ENCODE results near the gene SPECC1L. TPM values are rescaled to one million over a fixed set of nuclear protein-coding genes. Genes with fewer than 3 reads are reported as not detected.
A peak's percentile ranks its signal among the peaks of the same experiment; 100 is the strongest.

SPECC1L gene
- total RNA-seq, 5 donors from 2014 or later (not counting 1 experiment from before 2014, with no cell fraction given) = 45.3 to 64.0 (median 54.5) TPM

DNA sequence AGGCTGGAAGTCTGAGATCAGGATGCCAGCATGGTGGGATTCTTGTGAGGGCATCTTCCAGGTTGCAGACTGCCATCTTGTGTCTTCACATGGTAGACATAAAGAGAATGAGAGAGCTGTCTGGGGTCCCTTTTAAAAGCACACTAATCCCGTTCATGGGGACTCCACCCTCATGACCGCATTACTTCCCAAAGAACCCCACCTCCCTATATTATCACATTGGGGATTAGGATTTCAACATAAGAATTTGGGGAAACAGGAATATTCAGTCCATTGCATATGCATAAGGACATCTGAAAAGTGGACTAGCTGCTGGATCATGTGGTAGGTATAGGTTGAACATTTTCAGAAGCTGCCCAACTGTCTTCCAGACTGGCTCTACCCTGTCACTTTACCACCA, 123.6 kb downstream of the SPECC1L start:
- H3K27me3 ChIP-seq (replicated peaks in 1 of 2; ENCODE audit: control insufficient read depth in 2 of 2, extremely low read depth in 1 of 2, insufficient read depth in 2 of 2, low read length in 1 of 2) = no peaks in the 10 kb centered on the region
- peaks cover 0 to 20% of the 10 kb centered on the region in 2 experiments for H3K4me1 ChIP-seq (ENCODE audit: control insufficient read depth in 1 of 2, extremely low read depth in 1 of 2, insufficient read depth in 2 of 2, low read length in 2 of 2)
- H3K27ac ChIP-seq (ENCODE audit: low read length) = no peak overlapping the region
- no peaks in the 10 kb centered on the region for H3K9me3 ChIP-seq
- peaks cover 0 to 25% of the 10 kb centered on the region in 2 donors for H3K36me3 ChIP-seq (ENCODE audit: control insufficient read depth in 2 of 2, extremely low read depth in 1 of 2, insufficient read depth in 1 of 2, low read length in 1 of 2)
- Mint-ChIP-seq H3K27me3 (no peaks in the 10 kb centered on the region), H3K4me3 (no peak overlapping the region), H3K27ac (no peak overlapping the region), H3K36me3 (peaks cover 22% of the 10 kb centered on the region), H3K4me1 (peaks cover 18 to 30% (median 24%) of the 10 kb centered on the region in 3 donors), H3K9me3 (no peaks in the 10 kb centered on the region)
- no peak for DNase-seq
- ATAC-seq (replicated peaks in 1 of 4) = no peak
- no CpG with 5 or more reads among the region's 2 CpGs for WGBS (ENCODE audit: insufficient coverage)
- H3K4me3 ChIP-seq (ENCODE audit: control insufficient read depth in 1 of 2, extremely low read depth in 1 of 2, low read length in 1 of 2) = no peak overlapping the region
- POLR2A ChIA-PET = no interaction called here
- CTCF ChIA-PET = interaction anchor here in 1 of 2 donors (0.6 kb wide), 1 partner anchor 140 kb away, joined by 3 read pairs; no protein-coding TSS in a partner anchor

DNA sequence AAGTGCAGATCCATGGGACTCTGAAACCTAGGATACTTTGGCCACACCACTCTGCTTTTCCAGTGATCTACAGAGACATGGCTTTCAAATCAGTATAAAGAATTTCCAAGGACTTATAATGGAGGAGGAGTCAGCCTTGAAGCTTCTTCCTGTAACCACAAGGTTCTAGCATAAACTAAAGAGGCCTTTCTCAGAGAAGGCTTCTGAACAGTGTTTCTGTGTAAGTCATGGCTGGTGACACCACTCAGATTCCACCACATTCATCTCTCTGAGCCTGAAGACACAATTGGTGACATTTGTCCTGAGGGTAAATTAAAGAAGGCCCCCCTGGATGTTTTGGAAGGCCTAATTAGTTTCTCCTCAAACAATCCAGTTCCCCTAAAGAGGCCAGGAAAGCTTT, 127.8 kb downstream of the SPECC1L start:
- Histone ChIP-seq H3K27me3 (replicated peaks in 1 of 2; ENCODE audit: control insufficient read depth in 2 of 2, extremely low read depth in 1 of 2, insufficient read depth in 2 of 2, low read length in 1 of 2) (no peaks in the 10 kb centered on the region), H3K4me1 (ENCODE audit: control insufficient read depth in 1 of 2, extremely low read depth in 1 of 2, insufficient read depth in 2 of 2, low read length in 2 of 2) (peaks cover 0 to 8% of the 10 kb centered on the region in 2 experiments), H3K9me3 (no peaks in the 10 kb centered on the region), H3K4me3 (ENCODE audit: control insufficient read depth in 1 of 2, extremely low read depth in 1 of 2, low read length in 1 of 2) (no peak overlapping the region), H3K27ac (ENCODE audit: low read length) (no peak overlapping the region), H3K36me3 (ENCODE audit: control insufficient read depth in 2 of 2, extremely low read depth in 1 of 2, insufficient read depth in 1 of 2, low read length in 1 of 2) (peaks cover 0 to 32% of the 10 kb centered on the region in 2 donors)
- no peaks in the 10 kb centered on the region for H3K27me3 Mint-ChIP-seq
- no peak overlapping the region for H3K4me3 Mint-ChIP-seq
- peaks cover 43% of the 10 kb centered on the region for H3K36me3 Mint-ChIP-seq
- ChIA-PET CTCF (interaction anchor here in 1 of 2 donors (0.6 kb wide), 1 partner anchor 15 kb away, joined by 3 read pairs; no protein-coding TSS in a partner anchor), POLR2A (interaction anchor here in 1 of 2 donors (0.5 kb wide), 1 partner anchor 14 kb away, joined by 6 read pairs; no protein-coding TSS in a partner anchor)
- no peak for ATAC-seq (replicated peaks in 1 of 4)
- no peaks in the 10 kb centered on the region for H3K9me3 Mint-ChIP-seq
- H3K27ac Mint-ChIP-seq = peak overlapping the region in 1 of 2 donors; percentile 44
- no peak for DNase-seq
- peaks cover 20 to 27% (median 25%) of the 10 kb centered on the region in 3 donors for H3K4me1 Mint-ChIP-seq

DNA sequence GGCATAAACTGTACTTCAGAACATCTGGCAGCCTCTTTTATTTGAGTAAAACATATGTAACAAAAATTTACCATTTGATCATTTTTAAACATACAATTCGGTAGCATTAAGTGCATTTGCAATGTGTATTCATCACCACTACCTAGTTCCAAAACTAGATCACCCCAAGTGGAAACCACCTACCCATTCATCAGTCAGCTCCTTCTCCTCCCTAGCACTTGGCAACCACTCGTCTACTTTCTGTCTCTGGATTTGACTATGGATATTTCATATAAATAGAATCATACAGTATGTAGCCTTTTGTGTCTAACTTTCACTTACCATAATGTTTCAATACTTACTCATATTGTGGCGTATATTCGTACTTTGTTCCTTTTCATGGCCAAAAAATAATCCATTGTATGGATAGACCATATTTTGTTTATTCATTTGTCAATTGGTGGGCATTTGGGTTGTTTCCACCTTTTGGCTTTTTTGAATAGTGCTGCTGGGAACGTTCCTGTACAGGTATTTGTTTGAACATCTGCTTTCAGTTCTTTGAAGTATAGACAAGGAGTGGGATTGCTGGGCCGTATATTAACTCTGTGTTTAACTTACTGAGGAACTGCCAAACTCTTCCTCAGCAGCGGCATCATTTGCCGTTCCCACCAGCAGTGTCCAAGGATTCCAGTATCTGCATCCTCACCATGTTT, 129.5 kb downstream of the SPECC1L start:
- no peak overlapping the region for H3K4me3 Mint-ChIP-seq
- DNase-seq (no peak), ATAC-seq (replicated peaks in 1 of 4) (no peak)
- ChIA-PET POLR2A (no interaction called here), CTCF (no interaction called here)
- no peaks in the 10 kb centered on the region for H3K9me3 Mint-ChIP-seq
- no peaks in the 10 kb centered on the region for H3K27me3 Mint-ChIP-seq
- Histone ChIP-seq H3K27ac (ENCODE audit: low read length) (no peak overlapping the region), H3K4me3 (ENCODE audit: control insufficient read depth in 1 of 2, extremely low read depth in 1 of 2, low read length in 1 of 2) (no peak overlapping the region), H3K9me3 (no peaks in the 10 kb centered on the region), H3K27me3 (replicated peaks in 1 of 2; ENCODE audit: control insufficient read depth in 2 of 2, extremely low read depth in 1 of 2, insufficient read depth in 2 of 2, low read length in 1 of 2) (no peaks in the 10 kb centered on the region), H3K36me3 (ENCODE audit: control insufficient read depth in 2 of 2, extremely low read depth in 1 of 2, insufficient read depth in 1 of 2, low read length in 1 of 2) (peaks cover 8 to 36% of the 10 kb centered on the region in 2 donors), H3K4me1 (ENCODE audit: control insufficient read depth in 1 of 2, extremely low read depth in 1 of 2, insufficient read depth in 2 of 2, low read length in 2 of 2) (peaks cover 0 to 8% of the 10 kb centered on the region in 2 experiments)
- peak overlapping the region; percentile 25 to 41 for H3K27ac Mint-ChIP-seq
- WGBS (ENCODE audit: insufficient coverage) = 60% methylated on average over 4 of the region's 8 CpGs
- H3K36me3 Mint-ChIP-seq = peaks cover 53% of the 10 kb centered on the region
- peaks cover 20 to 27% (median 25%) of the 10 kb centered on the region in 3 donors for H3K4me1 Mint-ChIP-seq

DNA sequence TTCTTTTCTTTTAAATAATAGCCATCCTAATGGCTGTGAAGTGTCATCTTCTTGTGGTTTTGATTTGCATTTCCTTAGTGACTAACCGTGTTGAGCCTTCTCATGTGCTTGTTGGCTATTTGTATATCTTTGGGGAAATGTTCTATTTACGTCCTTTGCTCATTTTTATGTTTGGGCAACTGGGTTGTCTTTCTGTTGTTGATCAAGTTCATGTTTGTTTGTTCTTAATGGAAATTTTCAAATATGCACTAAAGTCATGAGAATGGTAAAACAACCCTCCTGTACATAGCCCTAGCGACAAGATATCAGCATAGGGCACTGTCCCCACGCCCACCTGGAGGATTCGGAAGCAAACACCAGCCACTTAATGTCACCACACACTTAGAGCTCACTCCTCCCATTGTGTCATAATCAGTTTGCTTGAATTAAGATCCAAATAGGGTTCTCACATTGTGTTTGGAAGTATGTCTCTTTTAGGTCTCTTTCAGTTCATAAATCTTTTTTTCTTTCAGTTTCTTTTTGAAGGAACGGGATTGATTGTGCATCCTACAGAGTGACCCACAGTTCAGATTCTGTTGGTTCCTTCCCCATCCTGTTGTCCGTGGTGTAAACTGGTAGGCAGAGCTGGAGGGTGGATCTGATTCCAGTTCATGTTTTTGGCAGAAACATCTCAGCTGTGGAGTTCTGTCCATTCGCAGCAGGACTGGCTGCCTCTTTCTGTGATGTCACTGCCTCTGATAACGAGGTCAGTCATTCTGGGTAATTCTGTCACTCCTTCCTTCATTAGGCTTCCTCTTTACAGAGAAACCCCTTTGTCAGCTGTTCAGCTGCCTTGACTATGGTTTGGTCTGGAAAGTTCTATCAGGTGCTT, 130.3 kb downstream of the SPECC1L start:
- H3K36me3 Mint-ChIP-seq = peaks cover 47% of the 10 kb centered on the region
- H3K4me3 ChIP-seq (ENCODE audit: control insufficient read depth in 1 of 2, extremely low read depth in 1 of 2, low read length in 1 of 2) = no peak overlapping the region
- H3K4me1 Mint-ChIP-seq = peaks cover 24 to 30% (median 27%) of the 10 kb centered on the region in 3 donors

DNA sequence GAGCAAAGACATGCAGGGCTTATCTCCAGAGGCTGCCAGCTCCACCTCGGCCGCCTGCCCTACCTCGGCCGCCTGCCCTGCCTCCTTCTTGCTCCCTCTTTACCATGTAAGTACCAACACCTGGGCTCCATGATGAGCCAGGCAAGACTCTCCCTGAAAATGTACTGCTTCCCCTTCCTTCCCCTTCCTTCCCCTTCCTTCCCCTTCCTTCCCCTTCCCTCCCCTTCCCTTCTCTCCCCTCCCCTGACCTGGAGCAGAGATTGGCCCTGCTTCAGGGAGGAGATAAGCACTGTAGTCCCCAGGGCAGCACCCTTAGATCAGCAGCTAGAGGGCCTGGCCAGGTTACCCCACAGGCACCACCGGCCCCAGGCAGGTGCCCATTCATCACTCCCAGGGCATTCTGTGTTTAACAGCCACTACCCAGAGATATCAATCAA, 131.3 kb downstream of the SPECC1L start:
- POLR2A ChIA-PET = no interaction called here

More for the DNA sequence above, 130.3 kb downstream of the SPECC1L start:
- Histone ChIP-seq H3K4me1 (ENCODE audit: control insufficient read depth in 1 of 2, extremely low read depth in 1 of 2, insufficient read depth in 2 of 2, low read length in 2 of 2) (peaks cover 4 to 8% of the 10 kb centered on the region in 2 experiments), H3K9me3 (no peaks in the 10 kb centered on the region), H3K36me3 (ENCODE audit: control insufficient read depth in 2 of 2, extremely low read depth in 1 of 2, insufficient read depth in 1 of 2, low read length in 1 of 2) (peaks cover 8 to 28% of the 10 kb centered on the region in 2 donors), H3K27me3 (replicated peaks in 1 of 2; ENCODE audit: control insufficient read depth in 2 of 2, extremely low read depth in 1 of 2, insufficient read depth in 2 of 2, low read length in 1 of 2) (no peaks in the 10 kb centered on the region), H3K27ac (ENCODE audit: low read length) (no peak overlapping the region)
- ATAC-seq (replicated peaks in 1 of 4) (no peak), DNase-seq (no peak)
- Mint-ChIP-seq H3K27me3 (no peaks in the 10 kb centered on the region), H3K9me3 (no peaks in the 10 kb centered on the region), H3K4me3 (peak overlapping the region; percentile 40 to 67 (median 57)), H3K27ac (peak overlapping the region; percentile 17 to 34)
- CTCF ChIA-PET = no interaction called here
- WGBS (ENCODE audit: insufficient coverage) = 59% methylated on average over 3 of the region's 9 CpGs
- POLR2A ChIA-PET = no interaction called here

DNA sequence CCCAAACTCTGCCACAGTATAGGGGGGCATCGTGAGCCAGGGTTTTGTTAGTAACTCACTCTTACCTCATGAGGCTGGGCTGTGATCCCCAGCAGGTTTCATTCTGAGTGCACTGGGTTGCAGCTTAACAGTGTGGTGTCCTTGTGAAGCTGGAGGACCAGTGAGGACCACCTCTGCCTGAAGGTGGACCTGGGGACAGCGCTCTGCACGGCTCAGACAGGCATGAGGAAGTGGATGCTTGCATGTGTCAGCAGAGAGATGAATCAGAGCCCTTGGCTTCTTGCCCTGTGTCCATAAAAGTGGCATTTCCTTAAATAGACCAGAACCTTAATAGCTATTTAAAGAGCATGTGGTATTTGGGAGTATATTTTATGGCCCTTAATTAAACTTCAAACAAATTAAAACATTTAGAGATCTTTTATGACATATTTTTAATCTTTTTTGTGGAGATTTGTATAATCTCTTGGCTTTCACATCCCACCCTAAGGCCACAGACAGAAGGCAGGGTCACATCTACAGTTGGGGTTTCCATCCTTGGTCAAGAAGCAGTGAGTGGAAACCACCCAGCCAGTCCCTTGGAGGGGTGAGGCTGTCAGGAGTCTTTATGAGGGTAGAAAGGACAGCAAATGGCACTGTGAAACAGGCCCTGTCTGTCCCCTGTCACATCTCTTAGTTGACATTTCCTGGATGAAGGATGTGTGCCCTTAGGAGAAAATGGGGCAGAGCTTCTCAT, 132.0 kb downstream of the SPECC1L start:
- peaks cover 38% of the 10 kb centered on the region for H3K36me3 Mint-ChIP-seq
- DNase-seq = no peak
- Histone ChIP-seq H3K36me3 (ENCODE audit: control insufficient read depth in 2 of 2, extremely low read depth in 1 of 2, insufficient read depth in 1 of 2, low read length in 1 of 2) (peaks cover 8 to 18% of the 10 kb centered on the region in 2 donors), H3K4me3 (ENCODE audit: control insufficient read depth in 1 of 2, extremely low read depth in 1 of 2, low read length in 1 of 2) (no peak overlapping the region), H3K4me1 (ENCODE audit: control insufficient read depth in 1 of 2, extremely low read depth in 1 of 2, insufficient read depth in 2 of 2, low read length in 2 of 2) (peaks cover 18 to 20% of the 10 kb centered on the region in 2 experiments), H3K27ac (ENCODE audit: low read length) (no peak overlapping the region), H3K9me3 (no peaks in the 10 kb centered on the region), H3K27me3 (replicated peaks in 1 of 2; ENCODE audit: control insufficient read depth in 2 of 2, extremely low read depth in 1 of 2, insufficient read depth in 2 of 2, low read length in 1 of 2) (no peaks in the 10 kb centered on the region)
- WGBS (ENCODE audit: insufficient coverage) = 80% methylated on average over 1 of the region's 3 CpGs
- peaks cover 40 to 47% (median 41%) of the 10 kb centered on the region in 3 donors for H3K4me1 Mint-ChIP-seq
- no peaks in the 10 kb centered on the region for H3K9me3 Mint-ChIP-seq
- CTCF ChIA-PET = no interaction called here
- H3K27ac Mint-ChIP-seq = peak overlapping the region in 1 of 2 donors; percentile 48
- H3K4me3 Mint-ChIP-seq = no peak overlapping the region
- H3K27me3 Mint-ChIP-seq = no peaks in the 10 kb centered on the region
- no peak for ATAC-seq (replicated peaks in 1 of 4)
- POLR2A ChIA-PET = no interaction called here

More for the DNA sequence above, 131.3 kb downstream of the SPECC1L start:
- Mint-ChIP-seq H3K27me3 (no peaks in the 10 kb centered on the region), H3K9me3 (no peaks in the 10 kb centered on the region), H3K27ac (peak overlapping the region in 1 of 2 donors; percentile 66), H3K4me1 (peaks cover 34 to 40% (median 35%) of the 10 kb centered on the region in 3 donors), H3K36me3 (peaks cover 39% of the 10 kb centered on the region), H3K4me3 (no peak overlapping the region)
- Histone ChIP-seq H3K27ac (ENCODE audit: low read length) (no peak overlapping the region), H3K36me3 (ENCODE audit: control insufficient read depth in 2 of 2, extremely low read depth in 1 of 2, insufficient read depth in 1 of 2, low read length in 1 of 2) (peaks cover 8 to 20% of the 10 kb centered on the region in 2 donors), H3K4me3 (ENCODE audit: control insufficient read depth in 1 of 2, extremely low read depth in 1 of 2, low read length in 1 of 2) (no peak overlapping the region), H3K9me3 (no peaks in the 10 kb centered on the region), H3K4me1 (ENCODE audit: control insufficient read depth in 1 of 2, extremely low read depth in 1 of 2, insufficient read depth in 2 of 2, low read length in 2 of 2) (peaks cover 12 to 13% of the 10 kb centered on the region in 2 experiments), H3K27me3 (replicated peaks in 1 of 2; ENCODE audit: control insufficient read depth in 2 of 2, extremely low read depth in 1 of 2, insufficient read depth in 2 of 2, low read length in 1 of 2) (no peaks in the 10 kb centered on the region)
- 97% methylated on average over 3 of the region's 5 CpGs for WGBS (ENCODE audit: insufficient coverage)
- ATAC-seq (replicated peaks in 1 of 4) (no peak), DNase-seq (no peak)
- CTCF ChIA-PET = no interaction called here
